ENCODE data around the gene RIMBP2.

The RIMBP2 gene

GRCh38 chr12:130565189-130565588 is 150.9 kb downstream of the RIMBP2 start:
- DNase-seq (ENCODE audit: low read depth), result no peak
- no peak overlapping the region for H3K4me3 ChIP-seq (ENCODE audit: low read length)
- TF ChIP-seq CTCF (IDR thresholded peaks at IDR 0.05; ENCODE audit: insufficient read depth, low read depth, low read length, missing control alignments), result no peak

GRCh38 chr12:130563323-130563722 is 152.8 kb downstream of the RIMBP2 start:
- no peak for TF ChIP-seq CTCF (IDR thresholded peaks at IDR 0.05; ENCODE audit: insufficient read depth, low read depth, low read length, missing control alignments)
- DNase-seq (ENCODE audit: low read depth), result no peak
- no peak overlapping the region for H3K4me3 ChIP-seq (ENCODE audit: low read length)

DNA sequence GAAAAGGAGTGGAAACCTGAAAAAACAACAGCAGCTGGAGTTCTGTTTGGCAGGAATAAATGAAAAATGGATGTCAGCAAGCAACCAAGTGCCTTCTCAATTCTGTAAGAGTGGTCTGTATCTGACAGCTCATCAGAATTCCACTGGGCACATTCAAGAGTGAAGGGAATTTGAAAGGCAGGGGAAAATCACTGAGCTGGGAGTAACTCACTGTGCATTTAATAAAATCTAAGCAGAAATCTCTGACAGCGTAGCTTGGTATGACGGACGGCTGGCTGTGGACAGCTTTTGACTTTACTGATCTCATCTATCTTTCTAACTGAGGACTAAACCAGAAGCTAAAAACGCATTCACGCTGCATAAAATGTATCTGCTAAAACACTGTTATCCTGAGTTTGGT is 153.4 kb downstream of the RIMBP2 start:
- no peak overlapping the region for H3K4me3 ChIP-seq (ENCODE audit: low read length)
- DNase-seq (ENCODE audit: low read depth), result no peak
- TF ChIP-seq CTCF (IDR thresholded peaks at IDR 0.05; ENCODE audit: insufficient read depth, low read depth, low read length, missing control alignments), result no peak

GRCh38 chr12:130560321-130560720 is 155.8 kb downstream of the RIMBP2 start:
- TF ChIP-seq CTCF (IDR thresholded peaks at IDR 0.05; ENCODE audit: insufficient read depth, low read depth, low read length, missing control alignments), result no peak
- no peak overlapping the region for H3K4me3 ChIP-seq (ENCODE audit: low read length)
- DNase-seq (ENCODE audit: low read depth), result no peak

DNA sequence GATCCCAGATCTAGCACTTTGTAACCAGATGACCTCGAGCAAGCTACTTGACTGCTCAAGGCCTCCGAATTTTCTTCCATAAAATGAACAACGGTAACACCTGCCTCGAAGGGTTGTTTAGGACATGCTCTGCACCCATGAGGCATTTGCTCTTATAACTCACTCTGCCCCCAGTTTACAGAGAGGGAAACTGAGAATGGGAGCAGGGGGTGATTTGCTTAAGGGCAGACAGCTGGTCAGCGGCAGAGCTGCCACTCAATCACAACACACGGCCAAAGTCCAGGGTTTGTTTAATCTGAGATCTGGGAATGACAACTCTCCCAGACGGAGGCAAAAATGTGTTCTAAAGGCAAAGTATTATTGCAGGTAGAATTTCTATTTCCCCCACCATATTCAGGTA is 156.3 kb downstream of the RIMBP2 start:
- no peak overlapping the region for H3K4me3 ChIP-seq (ENCODE audit: low read length)
- DNase-seq (ENCODE audit: low read depth), result no peak
- TF ChIP-seq CTCF (IDR thresholded peaks at IDR 0.05; ENCODE audit: insufficient read depth, low read depth, low read length, missing control alignments), result no peak

DNA sequence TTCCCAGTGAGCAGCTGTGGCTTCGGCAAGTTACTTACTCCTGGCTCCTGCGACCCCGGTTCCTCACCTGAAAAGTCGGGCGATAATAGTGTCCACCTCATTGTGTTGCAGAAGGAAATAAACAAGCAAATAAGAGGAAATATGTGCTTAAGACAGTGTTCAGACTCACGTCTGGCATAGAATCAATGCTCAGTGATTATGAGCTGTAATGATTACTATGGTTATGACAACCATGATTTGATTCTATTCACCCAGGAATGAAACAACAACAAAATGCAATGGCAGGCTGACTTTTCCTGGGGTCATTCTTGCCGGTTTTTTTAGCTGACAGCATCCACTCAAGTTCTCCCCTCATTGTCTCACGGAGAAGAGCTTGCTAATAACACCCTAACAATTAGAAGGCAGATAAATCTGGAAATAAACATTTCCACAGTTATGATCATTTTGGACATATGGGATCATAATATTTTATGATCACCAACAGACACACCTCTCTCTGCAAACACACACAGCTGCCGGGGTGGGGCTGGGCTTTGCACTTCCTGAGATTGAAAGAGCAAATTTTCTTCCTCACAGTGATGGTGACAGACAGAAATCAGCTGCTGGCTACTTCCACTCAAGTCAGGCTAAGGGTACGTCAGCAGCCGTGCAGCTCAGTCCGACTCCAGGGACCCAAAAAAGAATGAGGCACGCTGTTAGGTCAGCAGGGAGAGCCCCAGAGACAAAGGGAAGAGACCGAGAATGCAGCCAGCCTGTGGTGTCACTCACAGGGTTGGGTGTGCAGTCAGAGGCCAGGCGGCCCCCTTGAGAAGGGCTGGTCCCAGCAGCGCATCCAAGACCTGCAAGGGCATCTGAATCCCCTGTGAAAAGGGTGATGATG is 158.0 kb downstream of the RIMBP2 start:
- no peak for DNase-seq (ENCODE audit: low read depth)
- no peak overlapping the region for H3K4me3 ChIP-seq (ENCODE audit: low read length)
- no peak for TF ChIP-seq CTCF (IDR thresholded peaks at IDR 0.05; ENCODE audit: insufficient read depth, low read depth, low read length, missing control alignments)

DNA sequence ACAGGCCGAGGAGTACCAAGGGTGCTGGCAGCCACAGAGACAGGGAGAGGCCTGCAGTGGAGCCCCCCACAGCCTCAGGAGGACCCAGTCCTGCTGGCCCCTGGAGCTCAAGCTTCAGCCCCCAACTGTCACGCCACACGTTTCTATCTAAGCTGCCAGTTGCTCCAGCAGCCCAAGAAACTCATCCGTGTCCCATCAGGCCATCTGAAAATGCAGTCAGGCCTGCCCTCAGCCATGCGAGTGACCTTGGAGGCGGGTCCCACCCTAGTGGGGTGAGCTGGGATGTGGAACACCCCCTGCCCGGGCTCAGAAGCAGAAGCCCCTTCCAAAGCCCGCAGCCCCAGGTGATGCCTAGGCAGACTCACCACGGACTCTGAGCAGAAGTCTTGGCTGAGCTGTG is 158.9 kb downstream of the RIMBP2 start:
- DNase-seq (ENCODE audit: low read depth), result no peak
- no peak overlapping the region for H3K4me3 ChIP-seq (ENCODE audit: low read length)
- no peak for TF ChIP-seq CTCF (IDR thresholded peaks at IDR 0.05; ENCODE audit: insufficient read depth, low read depth, low read length, missing control alignments)

Data from epithelial cell of esophagus (primary cell).